ENCODE data around the gene PANX2.
A peak's percentile ranks its signal among the peaks of the same experiment; 100 is the strongest.
"Not testable (repeated sequence)": the region's sequence is repeated elsewhere in the genome, so short reads cannot be mapped to it uniquely, and the experiment has no call there.

Gene PANX2

GRCh38 chr22:50170453-50171318 is at the start of gene PANX2:
Gene PANX2 (plus strand): TSS chr22:50170731. CDS start chr22:50170731, 0 bp downstream.
- intact Hi-C loops (cut with micrococcal nuclease), result loop anchor here (2.0 kb wide), 1 partner anchor 14 kb away; the partner anchor contains the start of gene TRABD
- H3K27ac Mint-ChIP-seq, result peak within 1 kb of the TSS; percentile 73
- H3K4me3 Mint-ChIP-seq, result peak within 1 kb of the TSS; percentile 78
- peaks cover 45% of the 10 kb centered on the region for H3K4me1 Mint-ChIP-seq (ENCODE audit: low read depth)
- H3K9me3 Mint-ChIP-seq, result no peaks in the 10 kb centered on the region
- no peaks in the 10 kb centered on the region for H3K36me3 Mint-ChIP-seq (ENCODE audit: low read depth)
- peaks cover 36% of the 10 kb centered on the region for H3K27me3 Mint-ChIP-seq

- no peak overlapping the region for H3K4me3 Mint-ChIP-seq
- H3K27me3 Mint-ChIP-seq, result peaks cover 4% of the 10 kb centered on the region
- peaks cover 23% of the 10 kb centered on the region for H3K9me3 Mint-ChIP-seq
- no peak overlapping the region for H3K27ac Mint-ChIP-seq
- intact Hi-C loops (cut with micrococcal nuclease), result no loop called here
- no peaks in the 10 kb centered on the region for H3K36me3 Mint-ChIP-seq (ENCODE audit: low read depth)
- peaks cover 11% of the 10 kb centered on the region for H3K4me1 Mint-ChIP-seq (ENCODE audit: low read depth)
These were observed 49.3 kb upstream of the PANX2 start for GRCh38 chr22:50121202-50121740.

- Mint-ChIP-seq H3K4me1 (ENCODE audit: low read depth) (peaks cover 11% of the 10 kb centered on the region), H3K4me3 (no peak overlapping the region), H3K36me3 (ENCODE audit: low read depth) (no peaks in the 10 kb centered on the region), H3K27me3 (peaks cover 4% of the 10 kb centered on the region), H3K9me3 (peaks cover 23% of the 10 kb centered on the region), H3K27ac (no peak overlapping the region)
- intact Hi-C loops (cut with micrococcal nuclease), result no loop called here
These were observed 47.4 kb upstream of the PANX2 start for GRCh38 chr22:50123119-50123518.

- Mint-ChIP-seq H3K27me3 (peaks cover 1% of the 10 kb centered on the region), H3K27ac (no peak overlapping the region), H3K4me3 (no peak overlapping the region), H3K9me3 (peaks cover 23% of the 10 kb centered on the region), H3K36me3 (ENCODE audit: low read depth) (no peaks in the 10 kb centered on the region), H3K4me1 (ENCODE audit: low read depth) (peaks cover 11% of the 10 kb centered on the region)
- intact Hi-C loops (cut with micrococcal nuclease), result no loop called here
These were observed 45.5 kb upstream of the PANX2 start for GRCh38 chr22:50125029-50125428.

- H3K4me3 Mint-ChIP-seq, result no peak overlapping the region
- intact Hi-C loops (cut with micrococcal nuclease), result no loop called here
- H3K27me3 Mint-ChIP-seq, result no peaks in the 10 kb centered on the region
- peaks cover 9% of the 10 kb centered on the region for H3K4me1 Mint-ChIP-seq (ENCODE audit: low read depth)
- H3K27ac Mint-ChIP-seq, result no peak overlapping the region
- no peaks in the 10 kb centered on the region for H3K36me3 Mint-ChIP-seq (ENCODE audit: low read depth)
- peaks cover 2% of the 10 kb centered on the region for H3K9me3 Mint-ChIP-seq
These were observed 41.3 kb upstream of the PANX2 start for GRCh38 chr22:50129121-50129736.

- H3K27me3 Mint-ChIP-seq, result no peaks in the 10 kb centered on the region
- intact Hi-C loops (cut with micrococcal nuclease), result no loop called here
- H3K27ac Mint-ChIP-seq, result no peak overlapping the region
- no peak overlapping the region for H3K4me3 Mint-ChIP-seq
- no peaks in the 10 kb centered on the region for H3K36me3 Mint-ChIP-seq (ENCODE audit: low read depth)
- H3K4me1 Mint-ChIP-seq (ENCODE audit: low read depth), result peaks cover 5% of the 10 kb centered on the region
- H3K9me3 Mint-ChIP-seq, result no peaks in the 10 kb centered on the region
These were observed 38.6 kb upstream of the PANX2 start for GRCh38 chr22:50131894-50132293.

GRCh38 chr22:50134481-50134880 is 36.0 kb upstream of the PANX2 start:
- intact Hi-C loops (cut with micrococcal nuclease), result no loop called here
- Mint-ChIP-seq H3K4me3 (no peak overlapping the region), H3K27ac (no peak overlapping the region), H3K27me3 (no peaks in the 10 kb centered on the region), H3K9me3 (no peaks in the 10 kb centered on the region), H3K4me1 (ENCODE audit: low read depth) (peaks cover 5% of the 10 kb centered on the region), H3K36me3 (ENCODE audit: low read depth) (no peaks in the 10 kb centered on the region)

GRCh38 chr22:50136581-50137015 is 33.9 kb upstream of the PANX2 start:
- intact Hi-C loops (cut with micrococcal nuclease), result no loop called here
- Mint-ChIP-seq H3K27me3 (no peaks in the 10 kb centered on the region), H3K4me3 (no peak overlapping the region), H3K4me1 (ENCODE audit: low read depth) (peaks cover 5% of the 10 kb centered on the region), H3K36me3 (ENCODE audit: low read depth) (no peaks in the 10 kb centered on the region), H3K27ac (no peak overlapping the region), H3K9me3 (no peaks in the 10 kb centered on the region)

GRCh38 chr22:50137277-50137676 is 33.3 kb upstream of the PANX2 start:
- intact Hi-C loops (cut with micrococcal nuclease); H3K27me3 Mint-ChIP-seq; H3K36me3 Mint-ChIP-seq (ENCODE audit: low read depth): not testable (repeated sequence)

GRCh38 chr22:50138041-50138440 is 32.5 kb upstream of the PANX2 start:
- H3K4me1 Mint-ChIP-seq (ENCODE audit: low read depth), result peaks cover 7% of the 10 kb centered on the region
- H3K4me3 Mint-ChIP-seq, result no peak overlapping the region
- H3K27me3 Mint-ChIP-seq, result peaks cover 3% of the 10 kb centered on the region
- no peaks in the 10 kb centered on the region for H3K36me3 Mint-ChIP-seq (ENCODE audit: low read depth)
- intact Hi-C loops (cut with micrococcal nuclease), result no loop called here
- H3K9me3 Mint-ChIP-seq, result no peaks in the 10 kb centered on the region
- H3K27ac Mint-ChIP-seq, result no peak overlapping the region

More at GRCh38 chr22:50137277-50137676, 33.3 kb upstream of the PANX2 start:
- not testable (repeated sequence) for H3K4me3 Mint-ChIP-seq; H3K4me1 Mint-ChIP-seq (ENCODE audit: low read depth); H3K27ac Mint-ChIP-seq; H3K9me3 Mint-ChIP-seq

GRCh38 chr22:50138988-50139387 is 31.5 kb upstream of the PANX2 start:
- no peak overlapping the region for H3K4me3 Mint-ChIP-seq
- peaks cover 15% of the 10 kb centered on the region for H3K4me1 Mint-ChIP-seq (ENCODE audit: low read depth)
- H3K27me3 Mint-ChIP-seq, result peaks cover 5% of the 10 kb centered on the region
- no peak overlapping the region for H3K27ac Mint-ChIP-seq
- H3K9me3 Mint-ChIP-seq, result no peaks in the 10 kb centered on the region
- intact Hi-C loops (cut with micrococcal nuclease), result no loop called here
- H3K36me3 Mint-ChIP-seq (ENCODE audit: low read depth), result no peaks in the 10 kb centered on the region

- Mint-ChIP-seq H3K4me1 (ENCODE audit: low read depth) (peaks cover 17% of the 10 kb centered on the region), H3K27me3 (peaks cover 5% of the 10 kb centered on the region), H3K27ac (no peak overlapping the region), H3K4me3 (no peak overlapping the region), H3K9me3 (no peaks in the 10 kb centered on the region), H3K36me3 (ENCODE audit: low read depth) (no peaks in the 10 kb centered on the region)
- intact Hi-C loops (cut with micrococcal nuclease), result no loop called here
These were observed 30.6 kb upstream of the PANX2 start for GRCh38 chr22:50139843-50140415.

- intact Hi-C loops (cut with micrococcal nuclease), result no loop called here
- peaks cover 24% of the 10 kb centered on the region for H3K4me1 Mint-ChIP-seq (ENCODE audit: low read depth)
- H3K4me3 Mint-ChIP-seq, result no peak overlapping the region
- no peaks in the 10 kb centered on the region for H3K36me3 Mint-ChIP-seq (ENCODE audit: low read depth)
- H3K27ac Mint-ChIP-seq, result no peak overlapping the region
- no peaks in the 10 kb centered on the region for H3K9me3 Mint-ChIP-seq
- peaks cover 5% of the 10 kb centered on the region for H3K27me3 Mint-ChIP-seq
These were observed 29.9 kb upstream of the PANX2 start for GRCh38 chr22:50140615-50141014.

- Mint-ChIP-seq H3K27me3 (peaks cover 5% of the 10 kb centered on the region), H3K4me3 (no peak overlapping the region), H3K4me1 (ENCODE audit: low read depth) (peaks cover 33% of the 10 kb centered on the region), H3K27ac (no peak overlapping the region), H3K9me3 (no peaks in the 10 kb centered on the region), H3K36me3 (ENCODE audit: low read depth) (no peaks in the 10 kb centered on the region)
- intact Hi-C loops (cut with micrococcal nuclease), result no loop called here
These were observed 29.1 kb upstream of the PANX2 start for GRCh38 chr22:50141462-50141861.
